ENCODE results near the gene FAR2. TPM values are rescaled to one million over a fixed set of nuclear protein-coding genes. Genes with fewer than 3 reads are reported as not detected.

The FAR2 gene
- total RNA-seq, 1 donor = 5.6 TPM

GRCh38 chr12:29223956-29224543, 75.0 kb downstream of the FAR2 start:
- TF ChIP-seq, protein P1, sequence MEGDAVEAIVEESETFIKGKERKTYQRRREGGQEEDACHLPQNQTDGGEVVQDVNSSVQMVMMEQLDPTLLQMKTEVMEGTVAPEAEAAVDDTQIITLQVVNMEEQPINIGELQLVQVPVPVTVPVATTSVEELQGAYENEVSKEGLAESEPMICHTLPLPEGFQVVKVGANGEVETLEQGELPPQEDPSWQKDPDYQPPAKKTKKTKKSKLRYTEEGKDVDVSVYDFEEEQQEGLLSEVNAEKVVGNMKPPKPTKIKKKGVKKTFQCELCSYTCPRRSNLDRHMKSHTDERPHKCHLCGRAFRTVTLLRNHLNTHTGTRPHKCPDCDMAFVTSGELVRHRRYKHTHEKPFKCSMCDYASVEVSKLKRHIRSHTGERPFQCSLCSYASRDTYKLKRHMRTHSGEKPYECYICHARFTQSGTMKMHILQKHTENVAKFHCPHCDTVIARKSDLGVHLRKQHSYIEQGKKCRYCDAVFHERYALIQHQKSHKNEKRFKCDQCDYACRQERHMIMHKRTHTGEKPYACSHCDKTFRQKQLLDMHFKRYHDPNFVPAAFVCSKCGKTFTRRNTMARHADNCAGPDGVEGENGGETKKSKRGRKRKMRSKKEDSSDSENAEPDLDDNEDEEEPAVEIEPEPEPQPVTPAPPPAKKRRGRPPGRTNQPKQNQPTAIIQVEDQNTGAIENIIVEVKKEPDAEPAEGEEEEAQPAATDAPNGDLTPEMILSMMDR (IDR thresholded peaks at IDR 0.05; ENCODE audit: insufficient read depth, low read depth, low read length) = no peak
- no peak overlapping the region for H3K4me3 ChIP-seq (ENCODE audit: low read depth, low read length)
- DNase-seq (ENCODE audit: low read depth) = no peak

GRCh38 chr12:29224572-29224971, 75.5 kb downstream of the FAR2 start:
- no peak for DNase-seq (ENCODE audit: low read depth)
- TF ChIP-seq, protein P1 (IDR thresholded peaks at IDR 0.05; ENCODE audit: insufficient read depth, low read depth, low read length) = no peak
- H3K4me3 ChIP-seq (ENCODE audit: low read depth, low read length) = no peak overlapping the region

DNA sequence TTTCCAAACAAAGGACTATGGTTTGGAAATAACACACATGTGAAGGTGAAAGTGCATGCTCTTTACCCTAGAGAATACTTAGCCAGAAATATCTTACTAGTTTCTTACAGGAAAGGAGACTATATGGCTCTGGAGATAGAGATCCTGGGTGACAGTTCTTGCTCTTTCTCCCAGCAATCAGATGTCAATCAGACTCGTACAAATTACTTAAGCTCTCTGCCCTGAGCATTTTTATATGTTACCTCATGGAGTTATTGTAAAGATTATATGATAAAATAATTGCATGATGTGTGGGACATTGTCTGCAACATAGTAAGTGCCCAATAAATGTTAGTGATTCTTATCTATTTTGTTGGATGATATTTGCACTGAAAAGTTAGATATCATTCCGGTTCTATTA, 76.8 kb downstream of the FAR2 start:
- H3K4me3 ChIP-seq (ENCODE audit: low read depth, low read length) = no peak overlapping the region
- DNase-seq (ENCODE audit: low read depth) = no peak
- TF ChIP-seq, protein P1 (IDR thresholded peaks at IDR 0.05; ENCODE audit: insufficient read depth, low read depth, low read length) = no peak

GRCh38 chr12:29226616-29227015, 77.5 kb downstream of the FAR2 start:
- peak; percentile 12 for DNase-seq (ENCODE audit: low read depth)
- TF ChIP-seq, protein P1 (IDR thresholded peaks at IDR 0.05; ENCODE audit: insufficient read depth, low read depth, low read length) = no peak
- no peak overlapping the region for H3K4me3 ChIP-seq (ENCODE audit: low read depth, low read length)

DNA sequence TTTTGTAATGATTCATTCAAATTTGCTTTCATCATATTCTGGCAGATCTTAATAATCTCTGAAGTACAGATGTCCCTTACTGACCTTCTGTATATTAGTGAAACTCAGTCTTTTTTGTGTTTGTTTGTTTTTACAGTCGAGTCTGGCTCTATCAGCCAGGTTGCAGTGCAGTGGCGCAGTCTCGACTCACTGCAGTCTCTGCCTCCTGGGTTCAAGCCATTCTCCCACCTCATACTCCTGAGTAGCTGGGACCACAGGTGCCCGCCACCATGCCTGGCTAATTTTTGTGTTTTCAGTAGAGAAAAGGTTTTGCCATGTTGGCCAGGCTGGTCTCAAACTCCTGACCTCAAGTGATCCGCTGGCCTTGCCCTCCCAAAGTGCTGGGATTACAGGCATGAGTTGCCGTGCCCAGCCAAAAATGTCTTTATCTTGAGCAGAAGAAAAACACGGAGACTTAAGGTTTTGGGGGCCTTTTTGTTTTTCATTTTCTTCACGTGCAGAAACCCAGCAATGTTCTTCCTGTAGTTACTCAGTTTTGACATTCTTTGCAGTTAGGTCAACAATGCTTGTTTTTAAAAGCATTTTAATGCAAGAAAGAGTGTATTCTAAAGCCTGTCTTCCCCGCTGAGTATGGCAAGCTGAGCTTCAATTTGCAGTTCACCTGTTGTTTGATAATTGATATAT, 79.5 kb downstream of the FAR2 start:
- no peak for DNase-seq (ENCODE audit: low read depth)
- TF ChIP-seq, protein P1 (IDR thresholded peaks at IDR 0.05; ENCODE audit: insufficient read depth, low read depth, low read length) = no peak
- no peak overlapping the region for H3K4me3 ChIP-seq (ENCODE audit: low read depth, low read length)

- TF ChIP-seq, protein P1 (IDR thresholded peaks at IDR 0.05; ENCODE audit: insufficient read depth, low read depth, low read length) = no peak
- no peak overlapping the region for H3K4me3 ChIP-seq (ENCODE audit: low read depth, low read length)
- DNase-seq (ENCODE audit: low read depth) = no peak
These were observed 80.1 kb downstream of the FAR2 start for GRCh38 chr12:29229158-29229505.

- TF ChIP-seq, protein P1 (IDR thresholded peaks at IDR 0.05; ENCODE audit: insufficient read depth, low read depth, low read length) = no peak
- no peak for DNase-seq (ENCODE audit: low read depth)
- no peak overlapping the region for H3K4me3 ChIP-seq (ENCODE audit: low read depth, low read length)
These were observed 80.9 kb downstream of the FAR2 start for GRCh38 chr12:29229937-29230336.

Measured in fibroblast of villous mesenchyme (primary cell).